K562 (cell line): Measurements from ENCODE around the gene HOXD9. TPM values are rescaled to one million over a fixed set of nuclear protein-coding genes. Genes with fewer than 3 reads are reported as not detected.
A peak's percentile ranks its signal among the peaks of the same experiment; 100 is the strongest.

ENCODE experiments used
- ATAC-seq: fragments of 200-7000 bp; cut with Tn5 transposase; 3 replicates; pipeline ENCODE4 v1.9.1; 2020; ENCODE audit warnings: moderate library complexity
- BruUV-seq: library from RNA; stranded (reverse); fragments of 400-500 nt; replicated peaks from 2 replicates; lab custom pipeline; 2021; lab: Mats Ljungman, UMichigan
- CTCF ChIA-PET: fragments of 300-600 bp; formaldehyde crosslinking; extraction: SDS; loops from one replicate; lab custom pipeline; 2021; ENCODE audit warnings: low intra/inter-chr PET ratio; lab: Yijun Ruan, JAX
- POLR2A ChIA-PET: fragments of 300-600, 350-650 bp; sonication (Branson Sonifier 250); formaldehyde crosslinking; extraction: SDS; loops from one replicate; lab custom pipeline; 2021; ENCODE audit warnings: antibody characterized with exemption, inconsistent platforms; lab: Yijun Ruan, JAX
- DNase-seq, 4 experiments: peaks; one replicate each; pipeline versions ENCODE4 v3.0.0 to v3.0.0-alpha.2; 2011 to 2018; ENCODE audit warnings: low spot score in 3 of 4, mixed read lengths in 3 of 4; ENCODE audit errors: extremely low read depth in 1 of 4
- FAIRE-seq: peaks from 2 replicates; lab custom pipeline; 2011; peaks lifted over from hg19 to GRCh38; lab: Jason Lieb, UNC
- H2AFZ ChIP-seq: 2 replicates; pipeline ENCODE4 v1.6.0; 2011; ENCODE audit warnings: low read depth, low read length, control low read depth, inconsistent platforms
- H3K27ac ChIP-seq: fragments of 200-600 bp; 3 replicates; pipeline ENCODE4 v1.8.0; 2011; ENCODE audit warnings: low read depth, mild to moderate bottlenecking, control low read depth, inconsistent platforms, low read length, moderate library complexity, mixed read lengths; ENCODE audit errors: extremely low read depth
- H3K27me3 ChIP-seq, 2 experiments: fragments of 300-600 bp in 1 of 2; 2 replicates in 1 of 2; 3 replicates in 1 of 2; pipeline versions ENCODE4 v1.6.0 to v1.8.0; 2011; ENCODE audit warnings: inconsistent platforms in 2 of 2, low read length in 2 of 2, mild to moderate bottlenecking in 1 of 2, mixed read lengths in 1 of 2, moderate library complexity in 1 of 2; ENCODE audit not compliant: control insufficient read depth in 2 of 2, insufficient read depth in 2 of 2
- H3K36me3 ChIP-seq: fragments of 300-600 bp; 3 replicates; pipeline ENCODE4 v1.8.0; 2011; ENCODE audit warnings: mild to moderate bottlenecking, low read length, inconsistent platforms; ENCODE audit not compliant: control insufficient read depth, insufficient read depth
- H3K4me1 ChIP-seq, 2 experiments: fragments of 200-600 bp in 1 of 2; replicated peaks in 1 of 2; 2 replicates in 1 of 2; 3 replicates in 1 of 2; pipeline versions ENCODE4 v1.5.1 to v1.8.0; 2011; ENCODE audit warnings: inconsistent platforms in 2 of 2, low read length in 2 of 2, mild to moderate bottlenecking in 1 of 2, mixed read lengths in 1 of 2, moderate library complexity in 1 of 2; ENCODE audit not compliant: control insufficient read depth in 2 of 2, insufficient read depth in 2 of 2
- H3K4me2 ChIP-seq: 2 replicates; pipeline ENCODE4 v1.6.1; 2011; ENCODE audit warnings: low read length, control low read depth, inconsistent platforms, mixed read lengths; ENCODE audit not compliant: insufficient read depth
- H3K4me3 ChIP-seq: fragments of 200-600 bp; sonication (generic), shearing (Covaris generic); 2 replicates; pipeline ENCODE4 v1.5.1; 2016; ENCODE audit warnings: control low read depth, inconsistent platforms
- H3K79me2 ChIP-seq: fragments of 200-600 bp; 3 replicates; pipeline ENCODE4 v1.8.0; 2011; ENCODE audit warnings: low read length, inconsistent platforms; ENCODE audit not compliant: control insufficient read depth, insufficient read depth
- H3K9ac ChIP-seq, 2 experiments: 2 replicates each; pipeline versions ENCODE4 v1.6.0 to v1.6.1; 2011; ENCODE audit warnings: low read depth in 2 of 2, low read length in 2 of 2, control low read depth in 1 of 2, inconsistent platforms in 1 of 2, mild to moderate bottlenecking in 1 of 2, mixed read lengths in 1 of 2; ENCODE audit not compliant: insufficient read depth in 1 of 2
- H3K9me1 ChIP-seq: one replicate; pipeline ENCODE4 v1.6.0; 2011; ENCODE audit warnings: inconsistent platforms, mild to moderate bottlenecking, low read length, moderate library complexity; ENCODE audit not compliant: control insufficient read depth, insufficient read depth
- H3K9me3 ChIP-seq: replicated peaks from 2 replicates; pipeline ENCODE4 v1.5.1; 2011; ENCODE audit warnings: low read depth, low read length, inconsistent platforms; ENCODE audit not compliant: control insufficient read depth, insufficient read depth
- H4K20me1 ChIP-seq: replicated peaks from 2 replicates; pipeline ENCODE4 v1.6.1; 2011; ENCODE audit warnings: low read length, inconsistent platforms, mixed read lengths; ENCODE audit not compliant: control insufficient read depth, insufficient read depth
- BRF1 ChIP-seq: IDR thresholded peaks from 3 replicates; pipeline ENCODE4 v1.6.1; 2011; ENCODE audit warnings: borderline replicate concordance, mild to moderate bottlenecking; ENCODE audit not compliant: insufficient read length; ENCODE audit errors: extremely low read depth
- CBX2 ChIP-seq: fragments of 200-600 bp; sonication (generic); IDR thresholded peaks from one replicate; pipeline ENCODE4 v1.6.1; 2012; ENCODE audit warnings: mild to moderate bottlenecking, low read length, inconsistent platforms; ENCODE audit not compliant: insufficient read depth, poor library complexity, severe bottlenecking
- CREM ChIP-seq: IDR thresholded peaks from 2 replicates; pipeline ENCODE4 v1.6.1; 2014; ENCODE audit warnings: antibody characterized with exemption, low read depth
- FOXJ2 ChIP-seq: fragments of 200-800 bp; sonication (Bioruptor generic); IDR thresholded peaks from 2 replicates; pipeline ENCODE4 v1.6.1; 2016; ENCODE audit warnings: missing genetic modification characterization, missing compliant biosample characterization
- PYGO2 ChIP-seq: fragments of 450-650 bp; IDR thresholded peaks from 2 replicates; pipeline ENCODE4 v1.6.1; 2016; ENCODE audit warnings: mild to moderate bottlenecking, missing genetic modification characterization, moderate library complexity, missing compliant biosample characterization
- USF2 ChIP-seq: sonication (generic); formaldehyde crosslinking; IDR thresholded peaks from 2 replicates; pipeline ENCODE4 v1.5.0; 2020; ENCODE audit warnings: missing genetic modification reagents
- ZFX ChIP-seq: sonication (generic); formaldehyde crosslinking; IDR thresholded peaks from 2 replicates; pipeline ENCODE4 v1.8.0; 2022; ENCODE audit warnings: mild to moderate bottlenecking, missing genetic modification reagents, moderate library complexity
- ZNF146 ChIP-seq: IDR thresholded peaks from one replicate; pipeline ENCODE4 v1.6.1; 2018; ENCODE audit warnings: missing compliant biosample characterization; ENCODE audit not compliant: unreplicated experiment
- ZSCAN32 ChIP-seq: fragments of 450-650 bp; formaldehyde crosslinking; IDR thresholded peaks from 2 replicates; pipeline ENCODE4 v1.4.0; 2020; ENCODE audit warnings: mild to moderate bottlenecking, moderate library complexity
- WGBS: fragments of 100-300 bp; shearing (Covaris generic); methylation state at CpG from one replicate; pipeline ENCODE4 v1.1.6; 2016; ENCODE audit warnings: low coverage, mixed read lengths; ENCODE audit not compliant: insufficient coverage; ENCODE audit errors: missing lambda C conversion rate; 5-methylcytosine and 5-hydroxymethylcytosine counted together
- in situ Hi-C: fragments of 300-500 bp; cut with MboI; formaldehyde crosslinking; loops from 4 replicates; pipeline ENCODE4 v1.15.0; 2018; ENCODE audit warnings: inconsistent platforms, mixed read lengths
- intact Hi-C: fragments of 100-400 bp; cut with micrococcal nuclease; formaldehyde crosslinking; loops from 2 replicates; pipeline ENCODE4 v1.14.2; 2022
- polyA plus RNA-seq, 8 experiments: library from polyadenylated mRNA; depleted of rRNA in 4 of 8; stranded (reverse) in 5 of 8; unstranded in 3 of 8; fragments of >200 nt; fragmentation: Nextera tagmentation in 2 of 8; fragmentation: Illumina TruSeq in 1 of 8; extraction: Ambion mirVana in 2 of 8; extraction: Trizol in 1 of 8; gene quantifications; 2 replicates each; pipeline versions ENCODE4 v1.2.1 to v1.2.3, GENCODE V29; 2011 to 2014; ENCODE audit warnings: inconsistent platforms in 1 of 8, missing spikeins in 1 of 8
- total RNA-seq, 7 experiments: library from RNA; depleted of rRNA in 6 of 7; stranded (reverse); fragments of >200 nt in 6 of 7; fragmentation: Illumina TruSeq in 2 of 7; extraction: Trizol in 2 of 7; gene quantifications; 2 replicates each; pipeline versions ENCODE4 v1.2.1 to v1.2.3, GENCODE V29; 2011 to 2021; ENCODE audit warnings: low replicate concordance in 1 of 7
- TF ChIP-seq, protein P1 (sequence below): sonication (generic); formaldehyde crosslinking; IDR thresholded peaks from 2 replicates; pipeline ENCODE4 v1.8.1; 2022; ENCODE audit warnings: missing genetic modification reagents

Gene HOXD9
- total and polyA plus RNA-seq, 9 of the 15 experiments (the other 6 are each of a cell fraction or from before 2014, with no cell fraction given) = not detected

DNA sequence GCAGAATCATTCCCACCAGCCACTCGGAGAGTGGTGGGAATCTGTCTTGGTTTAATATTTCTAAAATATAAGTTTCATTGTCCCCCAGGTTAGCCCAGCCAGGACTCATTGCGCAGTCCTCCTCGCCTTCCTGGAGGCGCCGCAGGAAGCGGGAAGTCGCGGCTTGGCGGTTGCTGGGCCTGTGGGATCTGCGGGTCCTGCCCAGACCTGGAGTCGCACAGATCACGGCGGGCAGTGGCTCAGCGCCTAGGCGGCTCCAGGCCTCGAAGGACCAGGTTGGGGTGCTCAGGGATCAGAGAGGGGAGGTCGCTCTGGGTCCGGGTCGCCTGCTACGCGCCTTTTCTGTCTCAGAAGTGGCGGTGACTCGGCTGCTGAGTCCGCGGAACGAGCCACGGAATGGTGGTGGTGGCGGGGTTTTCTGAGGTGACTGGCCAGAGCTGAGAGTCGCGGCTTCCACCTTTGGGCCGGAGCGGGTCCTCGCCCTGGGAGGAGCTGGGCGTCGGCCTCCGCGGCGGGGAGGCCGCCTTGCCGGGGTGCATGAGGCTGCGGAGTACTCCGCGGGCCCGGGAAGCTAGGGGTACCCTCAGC lies 37.2 kb downstream of the HOXD9 start:
- Histone ChIP-seq H3K4me2 (no peak overlapping the region), H3K4me3 (no peak overlapping the region), H3K9ac (no peak overlapping the region), H3K79me2 (no peaks in the 10 kb centered on the region), H3K9me1 (no peaks in the 10 kb centered on the region), H3K36me3 (no peaks in the 10 kb centered on the region), H4K20me1 (peaks cover 8% of the 10 kb centered on the region), H2AFZ (no peak overlapping the region), H3K27ac (no peak overlapping the region), H3K27me3 (peaks cover 76 to 86% of the 10 kb centered on the region in 2 experiments), H3K4me1 (peaks cover 0 to 22% of the 10 kb centered on the region in 2 experiments; a peak in 2 of 5 replicates), H3K9me3 (no peaks in the 10 kb centered on the region)
- DNase-seq (no peak), FAIRE-seq (no peak), ATAC-seq (no peak)
- 5% methylated on average over 44 of the region's 44 CpGs for whole genome bisulfite sequencing
- BruUV-seq = no TSS peak
- ChIA-PET POLR2A (interaction anchor here (0.7 to 1.2 kb wide), 2 partner anchors 21 to 66 kb away, joined by 3 read pairs; no protein-coding TSS in a partner anchor), CTCF (no interaction called here)
- intact Hi-C loops (no loop called here), in situ Hi-C loops (no loop called here)
- TF ChIP-seq CBX2 (peak; percentile 10), ZSCAN32 (no peak)

- Histone ChIP-seq H4K20me1 (peaks cover 8% of the 10 kb centered on the region), H3K27me3 (peaks cover 78 to 90% of the 10 kb centered on the region in 2 experiments), H3K9me1 (no peaks in the 10 kb centered on the region), H3K27ac (no peak overlapping the region), H3K9ac (no peak overlapping the region), H3K36me3 (no peaks in the 10 kb centered on the region), H3K79me2 (no peaks in the 10 kb centered on the region), H3K4me1 (peaks cover 0 to 28% of the 10 kb centered on the region in 2 experiments; a peak in 3 of 5 replicates), H3K4me3 (no peak overlapping the region), H3K9me3 (no peaks in the 10 kb centered on the region), H3K4me2 (no peak overlapping the region), H2AFZ (no peak overlapping the region)
- BruUV-seq = no TSS peak
- no peak for FAIRE-seq
- in situ Hi-C loops (no loop called here), intact Hi-C loops (no loop called here)
- DNase-seq = no peak
- ChIA-PET CTCF (no interaction called here), POLR2A (interaction anchor here (0.7 to 1.2 kb wide), 3 partner anchors 21 to 65 kb away, joined by 3 read pairs; no protein-coding TSS in a partner anchor)
- no peak for ATAC-seq
- 10% methylated on average over 47 of the region's 50 CpGs for WGBS
- TF ChIP-seq USF2 (CRISPR knock-in tag) (0 out of 2 replicates have a peak, but pooled peaks have one; percentile 9), ZNF146 (CRISPR knock-in tag) (no peak), ZFX (CRISPR knock-in tag) (no peak), BRF1 (no peak), FOXJ2 (no peak), CREM (no peak), PYGO2 (tag) (no peak)
- TF ChIP-seq, protein P1, sequence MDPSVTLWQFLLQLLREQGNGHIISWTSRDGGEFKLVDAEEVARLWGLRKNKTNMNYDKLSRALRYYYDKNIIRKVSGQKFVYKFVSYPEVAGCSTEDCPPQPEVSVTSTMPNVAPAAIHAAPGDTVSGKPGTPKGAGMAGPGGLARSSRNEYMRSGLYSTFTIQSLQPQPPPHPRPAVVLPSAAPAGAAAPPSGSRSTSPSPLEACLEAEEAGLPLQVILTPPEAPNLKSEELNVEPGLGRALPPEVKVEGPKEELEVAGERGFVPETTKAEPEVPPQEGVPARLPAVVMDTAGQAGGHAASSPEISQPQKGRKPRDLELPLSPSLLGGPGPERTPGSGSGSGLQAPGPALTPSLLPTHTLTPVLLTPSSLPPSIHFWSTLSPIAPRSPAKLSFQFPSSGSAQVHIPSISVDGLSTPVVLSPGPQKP (CRISPR knock-in tag) = no peak
Observed at GRCh38 chr2:176160251-176160985, 37.9 kb downstream of the HOXD9 start.
